ENCODE data around the gene GNG2. TPM values are rescaled to one million over a fixed set of nuclear protein-coding genes. Genes with fewer than 3 reads are reported as not detected.

The GNG2 gene
- total RNA-seq, 4 donors from 2014 or later, result 7.5 to 32.8 (median 14.2) TPM

- WGBS, 2 donors (ENCODE audit: low coverage in 1 of 2), result 80 to 85% methylated on average over 3 of the region's 3 CpGs
- Histone ChIP-seq H3K4me1 (no peaks in the 10 kb centered on the region), H3K4me3 (no peak overlapping the region), H3K27ac (peak overlapping the region in 1 of 4 donors; percentile 4), H3K9me3 (no peaks in the 10 kb centered on the region), H3K36me3 (no peaks in the 10 kb centered on the region), H3K27me3 (no peaks in the 10 kb centered on the region)
- no peak for DNase-seq
- intact Hi-C loops (cut with DNase I; ENCODE audit: low total_unique reads) (no loop called here), in situ Hi-C loops (cut with MboI; ENCODE audit: low pct_ligation_motif_present in 1 of 4, low pct_unique_long_range_greater_than_20kb in 1 of 4, low sequenced_read_pairs in 3 of 4) (loop anchor here in 1 of 4 donors (25.0 kb wide), 1 partner anchor 138 kb away; no protein-coding TSS in a partner anchor)
- no peak for TF ChIP-seq EP300 (IDR thresholded peaks at IDR 0.05; ENCODE audit: low read depth)
- TF ChIP-seq CTCF (IDR thresholded peaks at IDR 0.05), result no peak
- no peak for TF ChIP-seq POLR2A (IDR thresholded peaks at IDR 0.05)
Measured at GRCh38 chr14:51824191-51824590, 36.2 kb upstream of the GNG2 start.

- in situ Hi-C loops (cut with MboI; ENCODE audit: low pct_ligation_motif_present in 1 of 4, low pct_unique_long_range_greater_than_20kb in 1 of 4, low sequenced_read_pairs in 3 of 4), result no loop called here
- TF ChIP-seq CTCF (IDR thresholded peaks at IDR 0.05), result no peak
- TF ChIP-seq POLR2A (IDR thresholded peaks at IDR 0.05), result no peak
- TF ChIP-seq EP300 (IDR thresholded peaks at IDR 0.05; ENCODE audit: low read depth), result no peak
- TF ChIP-seq POLR2AphosphoS5 (IDR thresholded peaks at IDR 0.05), result no peak
Measured at GRCh38 chr14:51825926-51826325, 34.5 kb upstream of the GNG2 start.

GRCh38 chr14:51828017-51828797 is 32.2 kb upstream of the GNG2 start:
- no peak overlapping the region for H3K27ac ChIP-seq
- in situ Hi-C loops (cut with MboI; ENCODE audit: low pct_ligation_motif_present in 1 of 4, low pct_unique_long_range_greater_than_20kb in 1 of 4, low sequenced_read_pairs in 3 of 4), result no loop called here
- intact Hi-C loops (cut with DNase I; ENCODE audit: low total_unique reads), result no loop called here
- H3K9me3 ChIP-seq, result no peaks in the 10 kb centered on the region
- 64 to 90% methylated on average over 5 to 8 of the region's 8 CpGs for WGBS, 2 donors (ENCODE audit: low coverage in 1 of 2)
- peak; percentile 34 for DNase-seq
- no peaks in the 10 kb centered on the region for H3K27me3 ChIP-seq
- H3K4me1 ChIP-seq, result no peaks in the 10 kb centered on the region
- no peak overlapping the region for H3K4me3 ChIP-seq
- H3K36me3 ChIP-seq, result no peaks in the 10 kb centered on the region
- TF ChIP-seq POLR2A (IDR thresholded peaks at IDR 0.05) (no peak), CTCF (IDR thresholded peaks at IDR 0.05) (no peak), EP300 (IDR thresholded peaks at IDR 0.05; ENCODE audit: low read depth) (no peak), POLR2AphosphoS5 (IDR thresholded peaks at IDR 0.05) (no peak)

More at GRCh38 chr14:51825926-51826325, 34.5 kb upstream of the GNG2 start:
- H3K36me3 ChIP-seq, result no peaks in the 10 kb centered on the region
- 97 to 100% methylated on average over 1 of the region's 1 CpG for WGBS, 2 donors (ENCODE audit: low coverage in 1 of 2)
- no peaks in the 10 kb centered on the region for H3K4me1 ChIP-seq
- intact Hi-C loops (cut with DNase I; ENCODE audit: low total_unique reads), result no loop called here
- H3K9me3 ChIP-seq, result no peaks in the 10 kb centered on the region
- no peak overlapping the region for H3K4me3 ChIP-seq
- H3K27me3 ChIP-seq, result no peaks in the 10 kb centered on the region
- H3K27ac ChIP-seq, result no peak overlapping the region
- DNase-seq, result no peak

GRCh38 chr14:51834240-51834639 is 26.2 kb upstream of the GNG2 start:
- Histone ChIP-seq H3K27ac (no peak overlapping the region), H3K9me3 (no peaks in the 10 kb centered on the region), H3K4me3 (no peak overlapping the region), H3K36me3 (no peaks in the 10 kb centered on the region), H3K4me1 (peaks cover 0 to 6% (median 2%) of the 10 kb centered on the region in 4 donors), H3K27me3 (no peaks in the 10 kb centered on the region)
- WGBS, 2 donors (ENCODE audit: low coverage in 1 of 2), result 85% methylated on average over 8 of the region's 8 CpGs; no CpG with 5 or more reads in 1 of the 2 donors
- TF ChIP-seq POLR2AphosphoS5 (IDR thresholded peaks at IDR 0.05), result no peak
- TF ChIP-seq CTCF (IDR thresholded peaks at IDR 0.05), result no peak
- no peak for TF ChIP-seq POLR2A (IDR thresholded peaks at IDR 0.05)
- TF ChIP-seq EP300 (IDR thresholded peaks at IDR 0.05; ENCODE audit: low read depth), result no peak
- in situ Hi-C loops (cut with MboI; ENCODE audit: low pct_ligation_motif_present in 1 of 4, low pct_unique_long_range_greater_than_20kb in 1 of 4, low sequenced_read_pairs in 3 of 4), result no loop called here
- intact Hi-C loops (cut with DNase I; ENCODE audit: low total_unique reads), result no loop called here
- DNase-seq, result no peak

Measured in transverse colon (tissue), 4 donors.